ENCODE data around the gene TRIM26. TPM values are rescaled to one million over a fixed set of nuclear protein-coding genes. Genes with fewer than 3 reads are reported as not detected.

TRIM26 gene
- total and polyA plus RNA-seq, 2 of the 13 experiments (the other 11 are each of a cell fraction or from before 2014, with no cell fraction given), result 27.1 to 38.7 TPM

GRCh38 chr6:30206799-30207618 is 6.2 kb downstream of the TRIM26 start (continued):
- TF ChIP-seq ZFP36 (IDR thresholded peaks at IDR 0.05; ENCODE audit: borderline replicate concordance, low read depth, low read length, partially characterized antibody), result no peak
- peak; percentile 64 for TF ChIP-seq DBP (CRISPR knock-in tag; IDR thresholded peaks at IDR 0.05; ENCODE audit: not compliant biosample characterization)
- TF ChIP-seq SIX4 (CRISPR knock-in tag; IDR thresholded peaks at IDR 0.05), result no peak; the same call in 1 of the 2 replicates
- 0 out of 2 replicates have a peak, but pooled peaks have one; percentile 56 for TF ChIP-seq RERE (CRISPR knock-in tag; IDR thresholded peaks at IDR 0.05; ENCODE audit: low read depth)
- peak; percentile 65 for TF ChIP-seq CBX1 (IDR thresholded peaks at IDR 0.05; ENCODE audit: low read depth)
- TF ChIP-seq NFATC3 (CRISPR knock-in tag; IDR thresholded peaks at IDR 0.05), result 0 out of 2 replicates have a peak, but pooled peaks have one; percentile 25
- TF ChIP-seq NR2F1 (CRISPR knock-in tag; IDR thresholded peaks at IDR 0.05), result peak; percentile 39 to 74; a peak in 2 of 4 replicates
- peak; percentile 27 to 83; a peak in 2 of 4 replicates for TF ChIP-seq ATF4 (CRISPR knock-in tag; IDR thresholded peaks at IDR 0.05)
- peak; percentile 87; the same call in 1 of the 2 replicates for TF ChIP-seq ARID2 (CRISPR knock-in tag; IDR thresholded peaks at IDR 0.05; ENCODE audit: borderline replicate concordance)
- peak; percentile 96 for TF ChIP-seq TEF (CRISPR knock-in tag; IDR thresholded peaks at IDR 0.05)
- TF ChIP-seq MZF1 (CRISPR knock-in tag; IDR thresholded peaks at IDR 0.05; ENCODE audit: borderline replicate concordance), result no peak; the same call in 1 of the 2 replicates
- TF ChIP-seq E2F5 (CRISPR knock-in tag; conservative IDR thresholded peaks at IDR 0.05), result 0 out of 2 replicates have a peak, but pooled peaks have one; percentile 31
- TF ChIP-seq ZNF180 (CRISPR knock-in tag; IDR thresholded peaks at IDR 0.05; ENCODE audit: borderline replicate concordance, low read depth), result no peak
- TF ChIP-seq GLI4 (CRISPR knock-in tag; IDR thresholded peaks at IDR 0.05; ENCODE audit: borderline replicate concordance), result no peak; the same call in 1 of the 2 replicates
- TF ChIP-seq SOX13 (IDR thresholded peaks at IDR 0.05), result no peak
- peak in 1 of 2 experiments; percentile 87; a peak in 2 of 4 replicates for TF ChIP-seq SOX13 (CRISPR knock-in tag; conservative IDR thresholded peaks at IDR 0.05 in 1 of 2, IDR thresholded peaks at IDR 0.05 in 1 of 2)
- 0 out of 2 replicates have a peak, but pooled peaks have one; percentile 30 for TF ChIP-seq ZNF839 (CRISPR knock-in tag; IDR thresholded peaks at IDR 0.05; ENCODE audit: borderline replicate concordance)
